Gastrocnemius medialis (tissue), 4 donors: ENCODE data around the gene PCDHGC3. TPM values are rescaled to one million over a fixed set of nuclear protein-coding genes. Genes with fewer than 3 reads are reported as not detected.

Experiments
- ATAC-seq, 2 donors: fragments of 150-250 bp; one replicate each; pipeline ENCODE4 v1.9.1; 2016
- DNase-seq, 2 donors: peaks; one replicate each; pipeline ENCODE4 v3.0.0-alpha.2; 2019
- H3K27ac ChIP-seq, 4 donors: fragments of 200-600 bp; sonication (generic); 1 replicate in 1 of 4; 2 replicates in 3 of 4; pipeline ENCODE4 v1.5.1; 2016 to 2018; ENCODE audit warnings: mild to moderate bottlenecking in 2 of 4, moderate library complexity in 1 of 4
- H3K27me3 ChIP-seq, 3 donors: fragments of 200-600 bp; sonication (generic) in 2 of 3; 1 replicate in 1 of 3; 2 replicates in 2 of 3; pipeline versions ENCODE4 v1.5.1 to v1.6.0; 2016 to 2019; ENCODE audit warnings: mild to moderate bottlenecking in 1 of 3, moderate library complexity in 1 of 3
- H3K36me3 ChIP-seq, 2 donors: fragments of 200-600 bp; sonication (generic) in 1 of 2; one replicate each; pipeline ENCODE4 v1.5.1; 2017 to 2018
- H3K4me1 ChIP-seq, 2 donors: fragments of 200-600 bp; sonication (generic) in 1 of 2; one replicate each; pipeline ENCODE4 v1.5.1; 2016 to 2017; ENCODE audit warnings: mild to moderate bottlenecking in 2 of 2
- H3K4me3 ChIP-seq, 4 donors: fragments of 200-600 bp; sonication (generic) in 3 of 4; 1 replicate in 1 of 4; 2 replicates in 3 of 4; pipeline ENCODE4 v1.5.1; 2016 to 2019; ENCODE audit warnings: mild to moderate bottlenecking in 2 of 4
- H3K9me3 ChIP-seq, 3 donors: fragments of 200-600 bp; sonication (generic) in 2 of 3; 1 replicate in 1 of 3; 2 replicates in 2 of 3; pipeline ENCODE4 v1.5.1; 2016 to 2019
- CTCF ChIP-seq, 5 experiments: fragments of 450-650 bp in 3 of 5; fragments of 200-600 bp in 2 of 5; sonication (generic) in 2 of 5; IDR thresholded peaks in 4 of 5; conservative IDR thresholded peaks in 1 of 5; 1 replicate in 4 of 5; 2 replicates in 1 of 5; pipeline ENCODE4 v1.5.1; 2016 to 2019; ENCODE audit warnings: antibody characterized with exemption in 5 of 5, mild to moderate bottlenecking in 3 of 5, moderate library complexity in 3 of 5
- POLR2A ChIP-seq, 2 donors: fragments of 450-650 bp; IDR thresholded peaks; one replicate each; pipeline ENCODE4 v1.6.1; 2017; ENCODE audit warnings: antibody characterized with exemption in 2 of 2, mild to moderate bottlenecking in 2 of 2, moderate library complexity in 2 of 2
- in situ Hi-C, 4 donors: fragments of 200-750 bp; cut with MboI; loops; one replicate each; pipeline versions ENCODE4 v1.15.0 to v1.8.0; 2017; ENCODE audit warnings: low sequenced_read_pairs in 4 of 4
- intact Hi-C: fragments of 100-400 bp; cut with DNase I; formaldehyde crosslinking; loops from one replicate; pipeline ENCODE4 v1.15.1; 2023; ENCODE audit warnings: low total_unique reads
- total RNA-seq, 4 donors: library from RNA; depleted of rRNA; stranded (reverse); fragments of >200 nt; gene quantifications; one replicate each; pipeline versions ENCODE4 v1.1.0 to v1.2.3, GENCODE V29; 2016

PCDHGC3 gene
- total RNA-seq, 4 donors from 2014 or later: 11.8 to 14.5 (median 13.8) TPM

GRCh38 chr5:141512911-141513626, 37.3 kb downstream of the PCDHGC3 start:
- in situ Hi-C loops: no loop called here
- intact Hi-C loops: loop anchor here (1.0 kb wide), 1 partner anchor 11 kb away; no protein-coding TSS in a partner anchor
- Histone ChIP-seq H3K4me3 (peak overlapping the region; percentile 51 to 65 (median 55)), H3K27me3 (no peaks in the 10 kb centered on the region), H3K27ac (peak overlapping the region; percentile 87 to 92 (median 90)), H3K9me3 (no peaks in the 10 kb centered on the region), H3K36me3 (peaks cover 0 to 25% of the 10 kb centered on the region in 2 donors), H3K4me1 (peaks cover 71 to 75% of the 10 kb centered on the region in 2 donors)
- TF ChIP-seq POLR2A (IDR thresholded peaks at IDR 0.05) (no peak), CTCF (IDR thresholded peaks at IDR 0.05 in 4 of 5, conservative IDR thresholded peaks at IDR 0.05 in 1 of 5) (no peak)
- peak; percentile 4 to 7 for ATAC-seq
- DNase-seq: peak in 1 of 2 donors; percentile 40

- Histone ChIP-seq H3K27me3 (no peaks in the 10 kb centered on the region), H3K27ac (peak overlapping the region; percentile 87 to 92 (median 90)), H3K9me3 (no peaks in the 10 kb centered on the region), H3K4me1 (peaks cover 71 to 75% of the 10 kb centered on the region in 2 donors), H3K36me3 (peaks cover 0 to 25% of the 10 kb centered on the region in 2 donors), H3K4me3 (peak overlapping the region; percentile 51 to 65 (median 55))
- intact Hi-C loops (loop anchor here (1.0 kb wide), 1 partner anchor 11 kb away; no protein-coding TSS in a partner anchor), in situ Hi-C loops (no loop called here)
- DNase-seq: peak; percentile 84 to 91
- peak; percentile 48 to 58 for ATAC-seq
- TF ChIP-seq POLR2A (IDR thresholded peaks at IDR 0.05) (peak; percentile 53 to 73), CTCF (IDR thresholded peaks at IDR 0.05 in 4 of 5, conservative IDR thresholded peaks at IDR 0.05 in 1 of 5) (no peak)
Observed at GRCh38 chr5:141513627-141514329, 38.0 kb downstream of the PCDHGC3 start.

- no peaks in the 10 kb centered on the region for H3K27me3 ChIP-seq
- peaks cover 0 to 25% of the 10 kb centered on the region in 2 donors for H3K36me3 ChIP-seq
- no peaks in the 10 kb centered on the region for H3K9me3 ChIP-seq
- TF ChIP-seq CTCF (IDR thresholded peaks at IDR 0.05 in 4 of 5, conservative IDR thresholded peaks at IDR 0.05 in 1 of 5) (no peak), POLR2A (IDR thresholded peaks at IDR 0.05) (no peak)
- in situ Hi-C loops: no loop called here
- H3K27ac ChIP-seq: peak overlapping the region; percentile 87 to 92 (median 90)
- intact Hi-C loops: no loop called here
- peak; percentile 35 to 74 for DNase-seq
- H3K4me3 ChIP-seq: peak overlapping the region in 3 of 4 donors; percentile 51 to 65 (median 55)
- ATAC-seq: peak; percentile 12 to 33
- peaks cover 71 to 76% of the 10 kb centered on the region in 2 donors for H3K4me1 ChIP-seq
Observed at GRCh38 chr5:141514330-141515133, 38.8 kb downstream of the PCDHGC3 start.

- TF ChIP-seq POLR2A (IDR thresholded peaks at IDR 0.05): no peak
- no peak for TF ChIP-seq CTCF (IDR thresholded peaks at IDR 0.05 in 4 of 5, conservative IDR thresholded peaks at IDR 0.05 in 1 of 5)
- in situ Hi-C loops: no loop called here
- H3K27me3 ChIP-seq: no peaks in the 10 kb centered on the region
- H3K27ac ChIP-seq: peak overlapping the region; percentile 87 to 92 (median 90)
- DNase-seq (peak in 1 of 2 donors; percentile 11), ATAC-seq (no peak)
- peaks cover 0 to 25% of the 10 kb centered on the region in 2 donors for H3K36me3 ChIP-seq
- H3K9me3 ChIP-seq: no peaks in the 10 kb centered on the region
- intact Hi-C loops: no loop called here
- peaks cover 74 to 79% of the 10 kb centered on the region in 2 donors for H3K4me1 ChIP-seq
- H3K4me3 ChIP-seq: no peak overlapping the region
Observed at GRCh38 chr5:141515141-141515540, 39.4 kb downstream of the PCDHGC3 start.
